Dedifferentiated amniotic fluid mesenchymal stem cell (primary cell): ENCODE results near the gene PDE3A.
"Not testable (repeated sequence)": the region's sequence is repeated elsewhere in the genome, so short reads cannot be mapped to it uniquely, and the experiment has no call there.

Source experiments
- DNase-seq: peaks from one replicate; pipeline ENCODE4 v3.0.0-alpha.2; 2016; ENCODE audit errors: extremely low spot score

Gene PDE3A

DNA sequence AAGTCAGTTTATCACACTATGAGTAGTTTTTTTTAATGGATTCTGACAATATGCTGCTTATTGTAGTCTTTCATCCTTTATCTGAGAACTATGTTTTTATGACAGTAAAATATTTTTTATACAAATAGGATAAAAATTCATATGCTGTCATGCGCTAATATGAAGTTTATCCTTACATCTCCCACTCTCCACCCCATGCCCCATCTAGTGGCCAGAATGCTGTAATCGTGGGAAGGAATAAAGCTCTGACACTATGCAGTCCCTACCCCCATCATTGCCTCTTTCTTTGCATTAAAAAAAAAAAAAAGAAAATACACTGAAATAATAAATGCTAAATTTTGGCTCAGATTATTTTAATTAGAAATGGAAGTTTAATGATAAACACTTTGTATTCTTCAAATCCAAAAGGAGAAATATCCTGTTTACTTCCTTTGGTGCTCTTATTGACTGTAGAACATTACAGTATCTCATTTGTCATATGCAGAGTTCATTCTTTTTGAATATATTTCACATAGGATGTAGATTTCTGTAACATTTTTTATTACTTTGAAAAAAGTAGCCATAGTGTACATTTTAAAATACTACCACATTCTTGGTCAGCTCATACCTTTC is 180.9 kb downstream of the PDE3A start:
- peak; percentile 27 for DNase-seq

DNA sequence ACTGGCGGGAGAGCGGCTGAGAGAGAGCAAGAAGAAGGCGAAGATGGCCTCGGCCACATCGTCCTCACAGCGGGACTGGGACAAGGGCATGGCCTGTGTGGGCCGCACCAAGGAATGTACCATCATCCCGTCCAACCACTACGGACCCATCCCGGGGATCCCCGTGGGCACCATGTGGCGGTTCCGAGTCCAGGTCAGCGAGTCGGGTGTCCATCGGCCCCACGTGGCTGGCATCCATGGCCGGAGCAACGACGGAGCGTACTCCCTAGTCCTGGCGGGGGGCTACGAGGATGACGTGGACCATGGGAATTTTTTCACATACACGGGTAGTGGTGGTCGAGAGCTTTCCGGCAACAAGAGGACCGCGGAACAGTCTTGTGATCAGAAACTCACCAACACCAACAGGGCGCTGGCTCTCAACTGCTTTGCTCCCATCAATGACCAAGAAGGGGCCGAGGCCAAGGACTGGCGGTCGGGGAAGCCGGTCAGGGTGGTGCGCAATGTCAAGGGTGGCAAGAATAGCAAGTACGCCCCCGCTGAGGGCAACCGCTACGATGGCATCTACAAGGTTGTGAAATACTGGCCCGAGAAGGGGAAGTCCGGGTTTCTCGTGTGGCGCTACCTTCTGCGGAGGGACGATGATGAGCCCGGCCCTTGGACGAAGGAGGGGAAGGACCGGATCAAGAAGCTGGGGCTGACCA is 183.6 kb downstream of the PDE3A start:
- not testable (repeated sequence) for DNase-seq

DNA sequence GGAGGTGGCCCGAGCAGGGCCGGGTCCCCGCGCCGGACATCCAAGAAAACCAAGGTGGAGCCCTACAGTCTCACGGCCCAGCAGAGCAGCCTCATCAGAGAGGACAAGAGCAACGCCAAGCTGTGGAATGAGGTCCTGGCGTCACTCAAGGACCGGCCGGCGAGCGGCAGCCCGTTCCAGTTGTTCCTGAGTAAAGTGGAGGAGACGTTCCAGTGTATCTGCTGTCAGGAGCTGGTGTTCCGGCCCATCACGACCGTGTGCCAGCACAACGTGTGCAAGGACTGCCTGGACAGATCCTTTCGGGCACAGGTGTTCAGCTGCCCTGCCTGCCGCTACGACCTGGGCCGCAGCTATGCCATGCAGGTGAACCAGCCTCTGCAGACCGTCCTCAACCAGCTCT is 184.2 kb downstream of the PDE3A start:
- not testable (repeated sequence) for DNase-seq

DNA sequence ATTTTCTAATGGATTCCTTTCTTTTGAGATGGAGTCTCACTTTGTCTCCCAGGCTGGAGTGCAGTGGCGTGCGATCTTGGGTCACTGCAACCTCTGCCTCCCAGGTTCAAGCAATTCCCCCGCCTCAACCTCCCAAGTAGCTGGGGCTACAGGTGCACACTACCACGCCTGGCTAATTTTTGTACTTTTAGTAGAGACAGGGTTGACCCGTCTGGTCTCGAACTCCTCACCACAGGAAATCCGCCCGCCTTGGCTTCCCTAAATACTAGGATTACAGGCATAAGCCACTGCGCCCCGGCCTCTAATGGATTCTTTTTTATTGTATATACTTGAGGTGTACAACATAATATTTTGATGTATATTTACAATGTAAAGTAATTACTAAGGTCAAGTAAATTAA is 186.7 kb downstream of the PDE3A start:
- DNase-seq, result no peak

GRCh38 chr12:20555771-20556170 is 187.4 kb downstream of the PDE3A start:
- DNase-seq, result no peak

GRCh38 chr12:20557096-20557495 is 188.8 kb downstream of the PDE3A start:
- DNase-seq, result no peak

DNA sequence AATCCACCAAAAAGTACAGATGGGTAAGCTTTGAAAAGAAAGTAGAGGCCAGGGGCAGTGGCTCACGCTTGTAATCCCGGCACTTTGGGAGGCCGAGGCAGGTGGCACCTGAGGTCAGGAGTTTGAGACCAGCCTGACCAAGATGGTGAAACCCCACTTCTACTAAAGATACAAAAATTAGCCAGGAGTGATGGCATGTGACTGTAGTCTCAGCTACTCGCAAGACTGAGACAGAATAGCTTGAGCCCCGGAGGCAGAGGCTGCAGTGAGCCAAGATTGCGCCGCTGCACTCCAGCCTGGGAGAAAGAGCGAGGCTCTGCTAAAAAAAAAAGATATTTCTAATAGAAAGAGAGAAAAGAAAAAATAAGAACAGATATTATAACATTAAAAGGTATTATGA is 192.6 kb downstream of the PDE3A start:
- no peak for DNase-seq

- DNase-seq, result peak; percentile 32
These were observed 193.5 kb downstream of the PDE3A start for GRCh38 chr12:20561871-20562270.

GRCh38 chr12:20567413-20567812 is 199.1 kb downstream of the PDE3A start:
- DNase-seq, result no peak

DNA sequence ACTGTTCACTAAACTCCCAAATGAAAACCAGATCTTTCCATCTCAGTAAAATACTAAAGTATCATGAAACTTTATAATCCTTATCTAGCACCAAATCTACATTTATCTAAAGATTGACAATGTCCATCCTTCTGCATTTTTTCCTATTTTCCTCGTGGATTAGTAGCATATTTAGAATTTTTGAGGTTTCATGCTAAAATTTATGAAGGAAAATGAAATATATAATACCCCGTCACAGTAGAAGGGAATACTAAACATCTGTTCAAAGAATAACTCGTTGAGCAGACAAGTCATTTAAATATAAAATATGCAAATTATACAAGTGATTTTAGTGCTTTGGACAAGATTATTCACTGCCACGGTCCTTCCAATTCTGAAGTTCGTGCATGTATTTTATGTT is 204.1 kb downstream of the PDE3A start:
- peak; percentile 51 for DNase-seq

DNA sequence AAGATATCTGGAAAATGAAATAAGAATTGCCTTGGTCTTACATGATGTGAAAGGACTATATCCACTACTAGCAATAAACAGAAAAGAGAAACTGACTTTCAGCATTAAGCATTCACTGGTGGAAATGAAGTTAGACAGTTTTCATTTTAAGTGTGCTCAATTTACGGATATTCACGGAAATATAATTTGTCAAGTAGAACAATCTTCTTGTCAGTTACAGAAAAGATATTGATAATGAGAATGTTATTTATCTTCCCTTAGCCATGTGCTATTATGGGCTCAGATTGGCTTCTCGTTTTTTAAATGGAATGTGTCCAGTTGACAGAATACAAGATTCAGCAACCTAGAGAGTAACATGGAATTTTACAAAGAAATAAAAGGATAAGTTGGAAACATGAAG is 208.2 kb downstream of the PDE3A start:
- no peak for DNase-seq

DNA sequence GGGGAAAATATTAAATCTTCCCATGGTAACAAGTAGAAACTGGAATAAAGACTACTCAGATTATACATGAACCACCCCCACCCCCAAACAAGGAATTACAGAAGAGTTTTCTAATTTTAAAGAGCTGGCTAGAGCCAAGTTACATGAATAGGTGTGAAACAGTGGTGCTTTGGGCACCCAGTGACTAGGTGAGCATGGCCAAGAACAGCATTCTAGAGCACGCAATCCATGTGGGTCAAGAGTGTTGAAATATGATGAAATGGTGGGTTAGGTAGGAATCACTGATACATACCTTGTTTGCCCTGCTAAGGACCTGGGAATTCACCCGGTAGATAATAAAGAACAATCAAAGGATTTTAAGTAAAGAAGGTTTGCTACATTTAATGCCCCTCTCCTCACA is 208.7 kb downstream of the PDE3A start:
- no peak for DNase-seq

GRCh38 chr12:20578142-20578541 is 209.8 kb downstream of the PDE3A start:
- DNase-seq, result no peak

DNA sequence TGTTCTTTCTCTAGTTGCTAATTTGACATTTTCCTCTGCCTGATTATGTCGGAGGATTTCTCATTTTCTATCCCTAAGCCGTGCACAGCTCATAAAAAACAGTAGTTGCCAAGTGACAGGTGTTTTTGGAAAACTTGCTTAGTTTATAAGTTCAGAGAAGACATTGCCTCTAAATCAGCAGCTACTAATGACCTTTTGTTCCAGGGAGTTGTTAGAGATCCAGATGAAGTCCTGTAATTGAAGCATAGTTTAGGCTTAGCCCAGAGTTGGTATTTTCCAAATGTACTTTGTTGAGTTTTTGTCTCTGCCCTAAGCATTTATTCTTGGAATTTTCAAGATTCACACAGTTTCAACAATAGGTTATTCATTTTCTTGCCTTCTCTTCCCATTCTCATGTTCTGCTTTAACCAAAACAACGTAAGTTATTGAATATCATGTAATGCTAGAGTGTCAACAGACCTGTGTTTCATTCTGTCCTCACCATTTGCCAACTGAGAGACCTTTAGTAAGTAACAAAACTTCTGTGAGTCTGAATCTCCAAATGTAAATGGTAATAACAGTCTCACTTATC is 216.8 kb downstream of the PDE3A start:
- no peak for DNase-seq

DNA sequence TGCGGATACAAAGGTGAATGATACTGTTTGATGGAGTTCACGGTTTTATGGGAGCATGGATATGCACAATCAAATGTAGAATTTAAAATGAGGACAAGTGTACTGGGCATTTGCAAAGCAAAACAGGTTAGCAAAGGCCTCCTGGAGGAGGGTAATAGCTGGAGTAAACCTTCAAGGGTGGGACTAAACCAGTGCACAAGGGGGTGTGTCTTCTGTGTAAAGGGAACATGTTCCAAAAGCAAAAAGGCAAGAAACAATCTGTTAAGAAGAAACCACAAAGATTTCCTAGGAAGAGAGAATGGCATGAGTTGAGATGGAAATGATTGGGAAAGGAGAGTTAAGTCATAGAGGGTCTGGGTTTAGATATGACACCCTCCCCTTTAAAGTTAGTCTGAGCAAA is 217.6 kb downstream of the PDE3A start:
- DNase-seq, result no peak

DNA sequence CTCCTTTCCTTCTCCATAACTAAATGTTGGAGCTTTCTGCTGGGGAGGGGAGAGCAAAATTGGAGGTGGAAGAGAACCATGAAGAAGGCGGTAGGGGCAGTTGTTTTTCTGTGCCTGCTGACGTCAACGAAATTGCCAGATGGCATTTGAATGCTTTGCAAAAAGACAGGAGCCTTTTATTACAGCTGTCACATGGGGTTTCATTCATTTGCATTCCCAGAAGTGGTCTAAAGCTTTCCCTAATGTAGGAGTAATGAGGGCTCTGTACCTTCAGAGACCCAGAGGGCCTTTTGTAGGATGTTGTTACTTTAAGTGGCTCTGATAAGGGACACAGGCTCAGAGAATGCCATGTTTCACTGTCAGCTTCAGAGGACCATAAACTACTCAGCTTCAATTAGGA is 219.7 kb downstream of the PDE3A start:
- no peak for DNase-seq

DNA sequence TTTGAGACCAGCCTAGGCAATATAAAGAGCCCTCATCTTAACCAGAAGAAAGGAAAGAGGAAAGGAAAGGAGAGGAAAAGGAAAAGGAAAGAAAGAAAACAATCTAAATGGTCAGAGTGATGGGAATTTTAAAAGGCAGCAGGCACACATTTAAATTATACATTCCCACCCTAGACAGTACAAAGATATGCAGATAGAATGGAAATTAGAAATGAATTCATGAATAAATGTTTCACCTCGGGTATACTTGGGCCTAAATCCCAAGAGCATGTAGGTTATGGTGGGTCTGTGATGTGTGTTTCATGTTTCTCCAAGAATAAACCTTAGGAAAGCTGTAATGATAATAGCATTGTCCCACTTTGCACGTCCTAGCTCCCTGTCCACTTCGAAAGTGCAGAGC is 222.2 kb downstream of the PDE3A start:
- no peak for DNase-seq

- no peak for DNase-seq
These were observed 224.2 kb downstream of the PDE3A start for GRCh38 chr12:20592556-20592955.

DNA sequence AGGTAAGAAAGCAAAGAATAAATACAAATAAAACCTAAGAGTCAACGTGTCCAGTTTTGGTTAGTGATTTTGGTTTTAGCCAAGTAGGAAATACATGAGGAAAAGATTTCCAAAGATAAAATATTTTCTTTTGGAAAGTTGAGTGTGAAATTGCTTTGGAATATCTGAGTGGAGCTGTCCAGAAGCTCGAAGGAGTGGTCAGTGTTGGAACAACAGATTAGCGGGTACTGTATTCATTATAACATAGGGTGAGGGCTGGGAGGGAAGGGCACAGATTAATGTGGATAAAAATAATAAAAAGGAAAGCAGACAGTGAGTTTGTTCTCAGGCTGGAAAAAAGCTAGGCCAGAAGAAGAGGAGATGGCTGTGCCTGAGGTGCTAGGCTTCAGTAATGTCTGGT is 225.3 kb downstream of the PDE3A start:
- DNase-seq, result no peak

GRCh38 chr12:20596061-20596460 is 227.7 kb downstream of the PDE3A start:
- DNase-seq, result no peak

GRCh38 chr12:20599757-20600156 is 231.4 kb downstream of the PDE3A start:
- no peak for DNase-seq

GRCh38 chr12:20601668-20602280 is 233.4 kb downstream of the PDE3A start:
- DNase-seq, result peak; percentile 65
